ENCODE measurements around the gene SEMA5B. TPM values are rescaled to one million over a fixed set of nuclear protein-coding genes. Genes with fewer than 3 reads are reported as not detected.

Gene SEMA5B
- total and polyA plus RNA-seq, 9 of the 15 experiments (the other 6 are each of a cell fraction or from before 2014, with no cell fraction given): not detected

GRCh38 chr3:123070510-123070909 lies 42.9 kb upstream of the SEMA5B start:
- Histone ChIP-seq H3K4me3 (no peak overlapping the region), H2AFZ (ENCODE audit: low read depth, low read length) (no peak overlapping the region), H3K4me2 (ENCODE audit: insufficient read depth, low read length) (no peak overlapping the region), H3K79me2 (ENCODE audit: control insufficient read depth, insufficient read depth, low read length) (peaks cover 85% of the 10 kb centered on the region), H3K36me3 (ENCODE audit: control insufficient read depth, insufficient read depth, low read length) (peaks cover 6% of the 10 kb centered on the region; the same call in 1 of the 3 replicates), H4K20me1 (replicated peaks; ENCODE audit: control insufficient read depth, insufficient read depth, low read length) (peaks cover 46% of the 10 kb centered on the region), H3K27ac (ENCODE audit: extremely low read depth, low read depth, low read length) (no peak overlapping the region), H3K9me3 (replicated peaks; ENCODE audit: control insufficient read depth, insufficient read depth, low read depth, low read length) (no peaks in the 10 kb centered on the region), H3K27me3 (ENCODE audit: control insufficient read depth in 2 of 2, insufficient read depth in 2 of 2, low read length in 2 of 2) (no peaks in the 10 kb centered on the region), H3K9me1 (ENCODE audit: control insufficient read depth, insufficient read depth, low read length) (peaks cover 15% of the 10 kb centered on the region), H3K9ac (ENCODE audit: insufficient read depth in 1 of 2, low read depth in 2 of 2, low read length in 2 of 2) (peak overlapping the region in 1 of 2 experiments; percentile 73; a peak in 1 of 4 replicates), H3K4me1 (replicated peaks in 1 of 2; ENCODE audit: control insufficient read depth in 2 of 2, insufficient read depth in 2 of 2, low read length in 2 of 2) (peaks cover 26 to 34% of the 10 kb centered on the region in 2 experiments)
- POLR2A ChIA-PET: interaction anchor here (2.0 kb wide), 1 partner anchor 11 kb away, joined by 9 read pairs; no protein-coding TSS in a partner anchor
- no TSS peak for BruUV-seq (replicated peaks)
- 67% methylated on average over 8 of the region's 8 CpGs for WGBS (ENCODE audit: insufficient coverage, low coverage, missing lambda C conversion rate)
- in situ Hi-C loops (cut with MboI): no loop called here
- CTCF ChIA-PET (ENCODE audit: low intra/inter-chr PET ratio): no interaction called here
- intact Hi-C loops (cut with micrococcal nuclease): no loop called here
- FAIRE-seq (no peak), ATAC-seq (no peak), DNase-seq (ENCODE audit: extremely low read depth in 1 of 4, low spot score in 3 of 4) (no peak)
- no peak for TF ChIP-seq HNRNPLL (IDR thresholded peaks at IDR 0.05; ENCODE audit: low read depth, low read length, poor library complexity, severe bottlenecking)
- TF ChIP-seq MTF1 (CRISPR knock-in tag; IDR thresholded peaks at IDR 0.05; ENCODE audit: borderline replicate concordance): no peak
- TF ChIP-seq BMI1 (IDR thresholded peaks at IDR 0.05; ENCODE audit: low read length): no peak

GRCh38 chr3:123068601-123069381 lies 41.2 kb upstream of the SEMA5B start:
- peaks cover 24 to 34% of the 10 kb centered on the region in 2 experiments for H3K4me1 ChIP-seq (replicated peaks in 1 of 2; ENCODE audit: control insufficient read depth in 2 of 2, insufficient read depth in 2 of 2, low read length in 2 of 2)
- intact Hi-C loops (cut with micrococcal nuclease): no loop called here
- H3K27ac ChIP-seq (ENCODE audit: extremely low read depth, low read depth, low read length): peak overlapping the region; percentile 31; the same call in 1 of the 3 replicates
- no peaks in the 10 kb centered on the region for H3K9me3 ChIP-seq (replicated peaks; ENCODE audit: control insufficient read depth, insufficient read depth, low read depth, low read length)
- no peak overlapping the region for H2AFZ ChIP-seq (ENCODE audit: low read depth, low read length)
- H3K79me2 ChIP-seq (ENCODE audit: control insufficient read depth, insufficient read depth, low read length): peaks cover 68% of the 10 kb centered on the region
- 5% methylated on average over 12 of the region's 12 CpGs for WGBS (ENCODE audit: insufficient coverage, low coverage, missing lambda C conversion rate)
- H3K4me3 ChIP-seq: peak overlapping the region; percentile 83
- ChIA-PET POLR2A (interaction anchor here (0.7 to 2.2 kb wide), 4 partner anchors 8 to 473 kb away, joined by 3 to 20 read pairs (median 10); no protein-coding TSS in a partner anchor), CTCF (ENCODE audit: low intra/inter-chr PET ratio) (no interaction called here)
- peaks cover 14% of the 10 kb centered on the region for H3K9me1 ChIP-seq (ENCODE audit: control insufficient read depth, insufficient read depth, low read length)
- peak overlapping the region; percentile 92 for H3K4me2 ChIP-seq (ENCODE audit: insufficient read depth, low read length)
- in situ Hi-C loops (cut with MboI): no loop called here
- peaks cover 6% of the 10 kb centered on the region; the same call in 1 of the 3 replicates for H3K36me3 ChIP-seq (ENCODE audit: control insufficient read depth, insufficient read depth, low read length)
- no peaks in the 10 kb centered on the region for H3K27me3 ChIP-seq (ENCODE audit: control insufficient read depth in 2 of 2, insufficient read depth in 2 of 2, low read length in 2 of 2)
- ATAC-seq (peak; percentile 2; the same call in 2 of the 3 replicates), DNase-seq (ENCODE audit: extremely low read depth in 1 of 4, low spot score in 3 of 4) (peak; percentile 27 to 37 (median 32)), FAIRE-seq (no peak)
- BruUV-seq (replicated peaks): TSS peak; percentile 45
- H3K9ac ChIP-seq (ENCODE audit: insufficient read depth in 1 of 2, low read depth in 2 of 2, low read length in 2 of 2): peak overlapping the region; percentile 82 to 98
- peaks cover 43% of the 10 kb centered on the region for H4K20me1 ChIP-seq (replicated peaks; ENCODE audit: control insufficient read depth, insufficient read depth, low read length)
- TF ChIP-seq SETDB1 (IDR thresholded peaks at IDR 0.05; ENCODE audit: low read length): no peak
- no peak for TF ChIP-seq ZNF77 (CRISPR knock-in tag; IDR thresholded peaks at IDR 0.05)
- TF ChIP-seq MAX (CRISPR knock-in tag; IDR thresholded peaks at IDR 0.05): no peak

All from K562 (cell line).